ENCODE results near the gene NFKBIA. TPM values are rescaled to one million over a fixed set of nuclear protein-coding genes. Genes with fewer than 3 reads are reported as not detected.
A peak's percentile ranks its signal among the peaks of the same experiment; 100 is the strongest.
"Not testable (repeated sequence)": the region's sequence is repeated elsewhere in the genome, so short reads cannot be mapped to it uniquely, and the experiment has no call there.

NFKBIA gene
- total and polyA plus RNA-seq, 12 donors, result 41.0 to 98.5 (median 68.6) TPM

- H3K27ac ChIP-seq, result no peak overlapping the region
- TF ChIP-seq CTCF (IDR thresholded peaks at IDR 0.05), result no peak
- no peak for ATAC-seq
- H3K36me3 ChIP-seq, result no peaks in the 10 kb centered on the region
- peaks cover 0 to 30% (median under 1%) of the 10 kb centered on the region in 9 donors for H3K4me1 ChIP-seq
- DNase-seq, result no peak
- H3K27me3 ChIP-seq, result no peaks in the 10 kb centered on the region
- H3K9me3 ChIP-seq, result no peaks in the 10 kb centered on the region
- H3K4me3 ChIP-seq, result no peak overlapping the region
- intact Hi-C loops (cut with DNase I), result no loop called here
- 91 to 95% methylated on average over 9 of the region's 9 CpGs for WGBS, 2 donors
Observed at GRCh38 chr14:35378425-35379233, 25.9 kb downstream of the NFKBIA start.

- DNase-seq, result no peak
- no peaks in the 10 kb centered on the region for H3K27me3 ChIP-seq
- WGBS, 2 donors, result 92 to 94% methylated on average over 7 of the region's 7 CpGs
Observed at GRCh38 chr14:35375558-35376025, 29.0 kb downstream of the NFKBIA start.

GRCh38 chr14:35374263-35374712 is 30.3 kb downstream of the NFKBIA start:
- 78 to 85% methylated on average over 7 of the region's 7 CpGs for WGBS, 2 donors
- intact Hi-C loops (cut with DNase I), result no loop called here
- peak in 5 of 8 donors; percentile 28 to 83 (median 44) for ATAC-seq
- no peak overlapping the region for H3K4me3 ChIP-seq
- no peaks in the 10 kb centered on the region for H3K27me3 ChIP-seq
- peak overlapping the region in 1 of 10 donors; percentile 67 for H3K27ac ChIP-seq
- peaks cover 0 to 16% (median 0%) of the 10 kb centered on the region in 11 donors for H3K9me3 ChIP-seq
- no peaks in the 10 kb centered on the region for H3K36me3 ChIP-seq
- DNase-seq, result no peak
- no peak for TF ChIP-seq CTCF (IDR thresholded peaks at IDR 0.05)
- peaks cover 0 to 38% (median 0%) of the 10 kb centered on the region in 9 donors for H3K4me1 ChIP-seq

More at GRCh38 chr14:35375558-35376025, 29.0 kb downstream of the NFKBIA start:
- Histone ChIP-seq H3K36me3 (no peaks in the 10 kb centered on the region), H3K4me3 (no peak overlapping the region), H3K4me1 (peaks cover 0 to 28% (median 0%) of the 10 kb centered on the region in 9 donors), H3K27ac (no peak overlapping the region), H3K9me3 (peaks cover 0 to 12% (median 0%) of the 10 kb centered on the region in 11 donors)
- intact Hi-C loops (cut with DNase I), result no loop called here
- ATAC-seq, result no peak
- no peak for TF ChIP-seq CTCF (IDR thresholded peaks at IDR 0.05)

GRCh38 chr14:35373208-35373607 is 31.3 kb downstream of the NFKBIA start:
- DNase-seq; ATAC-seq; H3K4me3 ChIP-seq; intact Hi-C loops (cut with DNase I); H3K27ac ChIP-seq; H3K36me3 ChIP-seq; H3K27me3 ChIP-seq: not testable (repeated sequence)
- WGBS, 2 donors, result 94% methylated on average over 11 of the region's 11 CpGs
- Histone ChIP-seq H3K4me1 (peaks cover 0 to 49% (median 7%) of the 10 kb centered on the region in 9 donors), H3K9me3 (peaks cover 0 to 16% (median 0%) of the 10 kb centered on the region in 11 donors)
